NT2/D1 (cell line): ENCODE results near the gene SLC1A7.

Experiments
- DNase-seq: peaks from one replicate; pipeline ENCODE4 v3.0.0-alpha.2; 2011; ENCODE audit warnings: low read depth, low spot score
- H3K27me3 ChIP-seq: 2 replicates; pipeline ENCODE4 v1.6.0; 2011; ENCODE audit warnings: mild to moderate bottlenecking; ENCODE audit not compliant: insufficient read length, insufficient read depth
- H3K36me3 ChIP-seq: 2 replicates; pipeline ENCODE4 v1.6.1; 2011; ENCODE audit warnings: mild to moderate bottlenecking, low read length, mixed read lengths; ENCODE audit not compliant: insufficient read depth, insufficient read length
- H3K4me1 ChIP-seq: 2 replicates; pipeline ENCODE4 v1.5.1; 2011; ENCODE audit not compliant: insufficient read depth, insufficient read length
- H3K4me3 ChIP-seq: 2 replicates; pipeline ENCODE4 v1.5.1; 2011; ENCODE audit warnings: low read depth; ENCODE audit not compliant: insufficient read length
- H3K9ac ChIP-seq: 2 replicates; pipeline ENCODE4 v1.6.0; 2011; ENCODE audit warnings: low read depth; ENCODE audit not compliant: insufficient read length
- H3K9me3 ChIP-seq: 2 replicates; pipeline ENCODE4 v1.5.1; 2011; ENCODE audit warnings: mild to moderate bottlenecking, low read length; ENCODE audit not compliant: insufficient read depth
- SUZ12 ChIP-seq: IDR thresholded peaks from 2 replicates; pipeline ENCODE4 v1.6.1; 2011; ENCODE audit not compliant: insufficient read length, insufficient read depth; ENCODE audit errors: extremely low read depth
- YY1 ChIP-seq: IDR thresholded peaks from 2 replicates; pipeline ENCODE4 v1.6.1; 2011; ENCODE audit not compliant: insufficient read length, insufficient read depth
- ZNF274 ChIP-seq: IDR thresholded peaks from 2 replicates; pipeline ENCODE4 v1.6.1; 2011; ENCODE audit warnings: mild to moderate bottlenecking, low read depth, low read length

Gene SLC1A7

GRCh38 chr1:53114581-53115400 is 27.6 kb downstream of the SLC1A7 start:
- H3K36me3 ChIP-seq = no peaks in the 10 kb centered on the region

GRCh38 chr1:53114090-53114489 is 28.3 kb downstream of the SLC1A7 start:
- Histone ChIP-seq H3K4me1 (peaks cover 46% of the 10 kb centered on the region), H3K27me3 (no peaks in the 10 kb centered on the region), H3K36me3 (no peaks in the 10 kb centered on the region), H3K4me3 (no peak overlapping the region), H3K9ac (peak overlapping the region; percentile 13), H3K9me3 (peaks cover 15% of the 10 kb centered on the region)
- TF ChIP-seq ZNF274 (no peak), SUZ12 (no peak), YY1 (no peak)
- DNase-seq = no peak

More at GRCh38 chr1:53114581-53115400, 27.6 kb downstream of the SLC1A7 start:
- peak overlapping the region; percentile 27 for H3K9ac ChIP-seq
- H3K9me3 ChIP-seq = peaks cover 15% of the 10 kb centered on the region
- TF ChIP-seq SUZ12 = no peak
- TF ChIP-seq ZNF274 = no peak
- TF ChIP-seq YY1 = no peak
- H3K4me3 ChIP-seq = no peak overlapping the region
- DNase-seq = no peak
- no peaks in the 10 kb centered on the region for H3K27me3 ChIP-seq
- H3K4me1 ChIP-seq = peaks cover 43% of the 10 kb centered on the region

GRCh38 chr1:53112861-53113260 is 29.6 kb downstream of the SLC1A7 start:
- no peak for TF ChIP-seq ZNF274
- Histone ChIP-seq H3K27me3 (no peaks in the 10 kb centered on the region), H3K9ac (no peak overlapping the region), H3K36me3 (no peaks in the 10 kb centered on the region), H3K9me3 (peaks cover 15% of the 10 kb centered on the region), H3K4me1 (peaks cover 48% of the 10 kb centered on the region), H3K4me3 (no peak overlapping the region)
- DNase-seq = no peak

GRCh38 chr1:53112271-53112774 is 30.1 kb downstream of the SLC1A7 start:
- H3K27me3 ChIP-seq = no peaks in the 10 kb centered on the region
- H3K9ac ChIP-seq = no peak overlapping the region
- peak; percentile 54 for DNase-seq
- H3K9me3 ChIP-seq = peaks cover 15% of the 10 kb centered on the region
- TF ChIP-seq SUZ12 (no peak), ZNF274 (no peak), YY1 (no peak)
- no peaks in the 10 kb centered on the region for H3K36me3 ChIP-seq
- H3K4me1 ChIP-seq = peaks cover 48% of the 10 kb centered on the region
- no peak overlapping the region for H3K4me3 ChIP-seq

GRCh38 chr1:53111693-53112092 is 30.7 kb downstream of the SLC1A7 start:
- Histone ChIP-seq H3K9ac (no peak overlapping the region), H3K4me1 (peaks cover 42% of the 10 kb centered on the region), H3K4me3 (no peak overlapping the region), H3K27me3 (no peaks in the 10 kb centered on the region), H3K9me3 (peaks cover 15% of the 10 kb centered on the region), H3K36me3 (no peaks in the 10 kb centered on the region)
- TF ChIP-seq ZNF274 (no peak), SUZ12 (no peak), YY1 (no peak)
- no peak for DNase-seq

GRCh38 chr1:53111073-53111556 is 31.3 kb downstream of the SLC1A7 start:
- DNase-seq = no peak
- Histone ChIP-seq H3K36me3 (no peaks in the 10 kb centered on the region), H3K27me3 (no peaks in the 10 kb centered on the region), H3K4me1 (peaks cover 38% of the 10 kb centered on the region), H3K9me3 (peaks cover 15% of the 10 kb centered on the region), H3K4me3 (no peak overlapping the region), H3K9ac (no peak overlapping the region)
- TF ChIP-seq SUZ12 = no peak
- no peak for TF ChIP-seq ZNF274
- no peak for TF ChIP-seq YY1

GRCh38 chr1:53110370-53111072 is 31.9 kb downstream of the SLC1A7 start:
- no peaks in the 10 kb centered on the region for H3K36me3 ChIP-seq
- no peak overlapping the region for H3K4me3 ChIP-seq
- DNase-seq = no peak
- no peaks in the 10 kb centered on the region for H3K27me3 ChIP-seq
- peaks cover 15% of the 10 kb centered on the region for H3K9me3 ChIP-seq
- TF ChIP-seq ZNF274 (no peak), SUZ12 (no peak), YY1 (no peak)
- peak overlapping the region; percentile 17 for H3K9ac ChIP-seq
- peaks cover 33% of the 10 kb centered on the region for H3K4me1 ChIP-seq
